Right cardiac atrium (tissue), 5 donors: ENCODE measurements around the gene NEMP2. TPM values are rescaled to one million over a fixed set of nuclear protein-coding genes. Genes with fewer than 3 reads are reported as not detected.

Experiments
- ATAC-seq, 2 donors: fragments of 200-7000 bp; cut with Tn5 transposase; one replicate each; pipeline versions ENCODE4 v1.8.0 to v1.9.1; 2020; ENCODE audit warnings: moderate library complexity in 2 of 2, mild to moderate bottlenecking in 1 of 2
- DNase-seq, 3 donors: peaks; one replicate each; pipeline ENCODE4 v3.0.0-alpha.2; 2020
- H3K27ac ChIP-seq: one replicate; pipeline ENCODE4 v1.5.1; 2013; ENCODE audit warnings: mild to moderate bottlenecking, low read length, control low read depth, moderate library complexity
- H3K27me3 ChIP-seq: one replicate; pipeline ENCODE4 v1.6.1; 2013; ENCODE audit not compliant: control insufficient read depth, insufficient read depth
- H3K4me1 ChIP-seq: one replicate; pipeline ENCODE4 v1.6.1; 2013; ENCODE audit warnings: low read length; ENCODE audit not compliant: control insufficient read depth, insufficient read depth
- H3K4me3 ChIP-seq: one replicate; pipeline ENCODE4 v1.5.1; 2013; ENCODE audit warnings: low read length, control low read depth
- H3K9me3 ChIP-seq: one replicate; pipeline ENCODE4 v1.6.1; 2013; ENCODE audit warnings: low read length; ENCODE audit not compliant: control insufficient read depth
- WGBS: extraction: QIAGEN DNeasy Blood & Tissue Kit; methylation state at CpG from one replicate; pipeline ENCODE4 v1.1.7; 2013; 5-methylcytosine and 5-hydroxymethylcytosine counted together
- intact Hi-C, 4 donors: fragments of 100-400 bp; cut with DNase I; formaldehyde crosslinking; loops; one replicate each; pipeline versions ENCODE4 v1.11.0 to v1.14.0; 2022 to 2023
- polyA plus RNA-seq: library from polyadenylated mRNA; stranded (reverse); fragments of 200-250 nt; gene quantifications from one replicate; pipeline ENCODE4 v1.2.3, GENCODE V29; 2013
- total RNA-seq, 4 donors: library from RNA; stranded (reverse); fragmentation: NEBNext Ultra II Directional; extraction: Animal tissue kit (Norgen Biotek cat#: 25700); gene quantifications; one replicate each; pipeline ENCODE4 v1.2.1, GENCODE V29; 2021
- donor health status: healthy with polysubstance abuse.
- donor health status: DM: no; HTN: yes; CAD: no.
- donor health status: DM: no; HTN: no; CAD: no.
- donor health status: DM: no; HTN: yes; CAD: no; lungs with severe emphysema.
- donor health status: DM: yes; HTN: yes; CAD: no.

Gene NEMP2
- total and polyA plus RNA-seq, 5 donors: 0.84 to 8.9 (median 5.4) TPM

GRCh38 chr2:190457256-190457655 is 77.3 kb downstream of the NEMP2 start:
- H3K4me3 ChIP-seq: no peak overlapping the region
- intact Hi-C loops: no loop called here
- no peak for ATAC-seq
- no peak overlapping the region for H3K27ac ChIP-seq
- H3K4me1 ChIP-seq: no peaks in the 10 kb centered on the region
- no peaks in the 10 kb centered on the region for H3K27me3 ChIP-seq
- no peaks in the 10 kb centered on the region for H3K9me3 ChIP-seq
- DNase-seq: no peak
- 94% methylated on average over 2 of the region's 2 CpGs for WGBS

GRCh38 chr2:190456833-190457232 is 77.7 kb downstream of the NEMP2 start:
- 84% methylated on average over 7 of the region's 7 CpGs for WGBS
- no peak for DNase-seq
- peak in 1 of 2 donors; percentile 30 for ATAC-seq
- no peaks in the 10 kb centered on the region for H3K9me3 ChIP-seq
- H3K27ac ChIP-seq: no peak overlapping the region
- H3K4me1 ChIP-seq: no peaks in the 10 kb centered on the region
- intact Hi-C loops: no loop called here
- H3K4me3 ChIP-seq: no peak overlapping the region
- H3K27me3 ChIP-seq: no peaks in the 10 kb centered on the region

- no peaks in the 10 kb centered on the region for H3K4me1 ChIP-seq
- WGBS: 90% methylated on average over 7 of the region's 7 CpGs
- no peak overlapping the region for H3K27ac ChIP-seq
- DNase-seq (no peak), ATAC-seq (no peak)
- no peaks in the 10 kb centered on the region for H3K9me3 ChIP-seq
- intact Hi-C loops: no loop called here
- no peak overlapping the region for H3K4me3 ChIP-seq
- H3K27me3 ChIP-seq: no peaks in the 10 kb centered on the region
These were observed 79.0 kb downstream of the NEMP2 start for GRCh38 chr2:190455358-190456095.

- H3K9me3 ChIP-seq: no peaks in the 10 kb centered on the region
- WGBS: 96% methylated on average over 2 of the region's 2 CpGs
- ATAC-seq: no peak
- no peaks in the 10 kb centered on the region for H3K27me3 ChIP-seq
- no peaks in the 10 kb centered on the region for H3K4me1 ChIP-seq
- no peak for DNase-seq
- intact Hi-C loops: no loop called here
- H3K4me3 ChIP-seq: no peak overlapping the region
- H3K27ac ChIP-seq: no peak overlapping the region
These were observed 79.7 kb downstream of the NEMP2 start for GRCh38 chr2:190454795-190455194.

Other genes starting within 250 kb of the NEMP2 start
- gene HIBCH, start 214.9 kb downstream of the NEMP2 start, total RNA-seq: 10 to 100 TPM; 30.4 to 48.5 (median 39.4) TPM
- 25.2 TPM for gene HIBCH, start 214.9 kb downstream of the NEMP2 start, polyA plus RNA-seq
- gene INPP1, start 191.1 kb downstream of the NEMP2 start, total RNA-seq: 10 to 100 TPM; 40.1 to 46.3 (median 43.2) TPM
- 35.7 TPM for gene INPP1, start 191.1 kb downstream of the NEMP2 start, polyA plus RNA-seq
- 10 to 100 TPM; 29.3 to 32.7 (median 30.3) TPM for gene MFSD6, start 126.4 kb downstream of the NEMP2 start, total RNA-seq
- gene MFSD6, start 126.4 kb downstream of the NEMP2 start, polyA plus RNA-seq: 14.7 TPM
- 10 to 100 TPM; 58.8 to 65.5 (median 60.7) TPM for gene NAB1, start 114.4 kb upstream of the NEMP2 start, total RNA-seq
- gene NAB1, start 114.4 kb upstream of the NEMP2 start, polyA plus RNA-seq: 17.6 TPM